Measurements from ENCODE around the gene REXO4. TPM values are rescaled to one million over a fixed set of nuclear protein-coding genes. Genes with fewer than 3 reads are reported as not detected.

Gene REXO4
- total and polyA plus RNA-seq, 2 of the 8 experiments (the other 6 are each of a cell fraction or from before 2014, with no cell fraction given) = 19.1 to 38.3 TPM

GRCh38 chr9:133441571-133441970, 23.8 kb upstream of the REXO4 start:
- no peak overlapping the region for H3K4me2 ChIP-seq (ENCODE audit: insufficient read depth in 1 of 2, low read depth in 2 of 2, low read length in 2 of 2)
- no peaks in the 10 kb centered on the region for H3K27me3 ChIP-seq (replicated peaks in 1 of 4; ENCODE audit: control insufficient read depth in 3 of 4, extremely low read depth in 1 of 4, insufficient read depth in 3 of 4, low read length in 3 of 4)
- H3K79me1 ChIP-seq (ENCODE audit: low read depth, low read length) = no peaks in the 10 kb centered on the region
- H3K23ac ChIP-seq (ENCODE audit: insufficient read length) = no peak overlapping the region
- H2BK120ac ChIP-seq (replicated peaks; ENCODE audit: low read depth, low read length) = no peak overlapping the region
- FAIRE-seq = no peak
- no peaks in the 10 kb centered on the region for H3K9me3 ChIP-seq (ENCODE audit: insufficient read depth in 2 of 2, low read depth in 1 of 2, low read length in 1 of 2)
- no peak overlapping the region for H4K91ac ChIP-seq (replicated peaks; ENCODE audit: insufficient read length, low read length)
- H3K9ac ChIP-seq (replicated peaks in 1 of 4; ENCODE audit: extremely low read depth in 1 of 4, low read depth in 3 of 4, low read length in 3 of 4) = no peak overlapping the region
- H3K23me2 ChIP-seq (ENCODE audit: low read depth, low read length) = no peaks in the 10 kb centered on the region
- no peak overlapping the region for H3K4me3 ChIP-seq (ENCODE audit: extremely low read depth in 1 of 4, insufficient read depth in 2 of 4, low read depth in 3 of 4, low read length in 4 of 4)
- H3K4me1 ChIP-seq (replicated peaks in 1 of 4; ENCODE audit: control insufficient read depth in 3 of 4, insufficient read depth in 4 of 4, low read length in 3 of 4) = no peaks in the 10 kb centered on the region
- H2AFZ ChIP-seq (ENCODE audit: low read length) = no peak overlapping the region
- ChIA-PET CTCF (ENCODE audit: partially characterized antibody) (interaction anchor here (1.0 to 7.2 kb wide), 7 partner anchors 9 to 44 kb away, joined by 3 to 64 read pairs (median 6); no protein-coding TSS in a partner anchor), POLR2A (ENCODE audit: partially characterized antibody) (interaction anchor here (0.8 to 1.2 kb wide), 4 partner anchors 11 to 94 kb away, joined by 3 to 5 read pairs (median 3); partner anchors contain the start of genes MED22 and RPL7A)
- no peak overlapping the region for H4K8ac ChIP-seq (ENCODE audit: extremely low read depth, insufficient read depth, low read length)
- no peak overlapping the region for H2BK20ac ChIP-seq (ENCODE audit: low read length)
- no peak overlapping the region for H2AK5ac ChIP-seq (ENCODE audit: low read depth, low read length)
- H2BK12ac ChIP-seq (ENCODE audit: low read depth, low read length) = no peak overlapping the region
- H2BK15ac ChIP-seq (ENCODE audit: low read length) = no peak overlapping the region
- no peak for DNase-seq (ENCODE audit: low read depth in 1 of 2, low spot score in 2 of 2)
- no peak overlapping the region for H3K27ac ChIP-seq (ENCODE audit: low read depth, low read length)
- H3K79me2 ChIP-seq (ENCODE audit: control insufficient read depth in 1 of 2, insufficient read depth in 2 of 2, low read length in 2 of 2) = no peaks in the 10 kb centered on the region
- no peak overlapping the region for H3K56ac ChIP-seq (replicated peaks; ENCODE audit: insufficient read length, low read depth, low read length)
- H3K36me3 ChIP-seq (ENCODE audit: control insufficient read depth in 2 of 4, insufficient read depth in 4 of 4, low read length in 3 of 4) = no peaks in the 10 kb centered on the region
- H3K18ac ChIP-seq (ENCODE audit: extremely low read depth, low read length) = no peak overlapping the region
- no peak overlapping the region for H3K4ac ChIP-seq (replicated peaks; ENCODE audit: insufficient read length, low read depth, low read length)
- H4K5ac ChIP-seq (ENCODE audit: insufficient read length, low read depth, low read length) = no peak overlapping the region
- 82% methylated on average over 5 of the region's 5 CpGs; no CpG with 5 or more reads in 1 of the 2 experiments for WGBS, 2 experiments (ENCODE audit: extremely low coverage in 1 of 2, insufficient coverage in 1 of 2, insufficient read length in 1 of 2, insufficient replicate concordance in 2 of 2, low coverage in 1 of 2, low lambda C conversion rate in 2 of 2, missing lambda C conversion rate in 1 of 2)
- H4K20me1 ChIP-seq (replicated peaks in 1 of 2; ENCODE audit: control insufficient read depth in 1 of 2, insufficient read depth in 2 of 2, low read length in 2 of 2) = peaks cover 0 to 4% of the 10 kb centered on the region in 2 experiments
- no peak overlapping the region; the same call in 1 of the 2 replicates for H2BK5ac ChIP-seq (ENCODE audit: low read depth, low read length)
- H3K14ac ChIP-seq (ENCODE audit: insufficient read length) = no peak overlapping the region
- TF ChIP-seq TBP (IDR thresholded peaks at IDR 0.05; ENCODE audit: low read depth, low read length) (no peak), KDM1A (IDR thresholded peaks at IDR 0.05; ENCODE audit: borderline replicate concordance, low read length) (no peak), JUND (IDR thresholded peaks at IDR 0.05; ENCODE audit: low read length) (no peak), EZH2 (IDR thresholded peaks at IDR 0.05; ENCODE audit: low read depth, low read length, severe bottlenecking) (no peak), SIX5 (IDR thresholded peaks at IDR 0.05; ENCODE audit: low read depth, low read length) (no peak), SP2 (IDR thresholded peaks at IDR 0.05; ENCODE audit: low read length) (no peak), RXRA (IDR thresholded peaks at IDR 0.05; ENCODE audit: insufficient read depth, low read depth, low read length) (no peak), CREB1 (IDR thresholded peaks at IDR 0.05) (no peak), FOSL1 (IDR thresholded peaks at IDR 0.05; ENCODE audit: insufficient read depth, low read depth, low read length) (no peak), TCF12 (IDR thresholded peaks at IDR 0.05; ENCODE audit: low read depth, low read length) (no peak), HDAC2 (IDR thresholded peaks at IDR 0.05; ENCODE audit: borderline replicate concordance in 1 of 2, low read depth in 2 of 2, low read length in 2 of 2) (no peak), TAF1 (IDR thresholded peaks at IDR 0.05; ENCODE audit: low read depth, low read length) (no peak), NANOG (IDR thresholded peaks at IDR 0.05; ENCODE audit: insufficient read depth, low read depth, low read length, poor library complexity, severe bottlenecking) (no peak), USF2 (IDR thresholded peaks at IDR 0.05; ENCODE audit: low read length) (no peak)

Data from H1 (cell line).